HUES48 (cell line): Measurements from ENCODE around the gene INAFM1.

Source experiments
- H3K27ac ChIP-seq: one replicate; pipeline ENCODE4 v1.7.0; 2013; ENCODE audit warnings: low read depth, low read length, inconsistent platforms
- H3K27me3 ChIP-seq: 2 replicates; pipeline ENCODE4 v1.6.1; 2013; ENCODE audit warnings: mild to moderate bottlenecking, low read length; ENCODE audit not compliant: control insufficient read depth, insufficient read depth
- H3K36me3 ChIP-seq: 2 replicates; pipeline ENCODE4 v1.6.1; 2013; ENCODE audit warnings: low read length; ENCODE audit not compliant: control insufficient read depth, insufficient read depth
- H3K4me1 ChIP-seq: 2 replicates; pipeline ENCODE4 v1.6.1; 2013; ENCODE audit warnings: mild to moderate bottlenecking, low read length; ENCODE audit not compliant: control insufficient read depth, insufficient read depth
- H3K4me3 ChIP-seq: 2 replicates; pipeline ENCODE4 v1.5.1; 2013; ENCODE audit warnings: mild to moderate bottlenecking, low read depth, low read length
- H3K9ac ChIP-seq: 2 replicates; pipeline ENCODE4 v1.6.1; 2013; ENCODE audit warnings: mild to moderate bottlenecking, low read depth, low read length, moderate library complexity
- H3K9me3 ChIP-seq: 2 replicates; pipeline ENCODE4 v1.6.1; 2013; ENCODE audit warnings: low read length; ENCODE audit not compliant: control insufficient read depth, insufficient read depth

The INAFM1 gene

GRCh38 chr19:47274071-47274890 lies at the start of gene INAFM1:
INAFM1 (plus strand) TSS chr19:47274885; CDS start chr19:47274920, 35 bp downstream.
- Histone ChIP-seq H3K27ac (peak within 1 kb of the TSS; percentile 100), H3K4me1 (peaks cover 5% of the 10 kb centered on the region; the same call in 1 of the 2 replicates), H3K9me3 (no peaks in the 10 kb centered on the region)

DNA sequence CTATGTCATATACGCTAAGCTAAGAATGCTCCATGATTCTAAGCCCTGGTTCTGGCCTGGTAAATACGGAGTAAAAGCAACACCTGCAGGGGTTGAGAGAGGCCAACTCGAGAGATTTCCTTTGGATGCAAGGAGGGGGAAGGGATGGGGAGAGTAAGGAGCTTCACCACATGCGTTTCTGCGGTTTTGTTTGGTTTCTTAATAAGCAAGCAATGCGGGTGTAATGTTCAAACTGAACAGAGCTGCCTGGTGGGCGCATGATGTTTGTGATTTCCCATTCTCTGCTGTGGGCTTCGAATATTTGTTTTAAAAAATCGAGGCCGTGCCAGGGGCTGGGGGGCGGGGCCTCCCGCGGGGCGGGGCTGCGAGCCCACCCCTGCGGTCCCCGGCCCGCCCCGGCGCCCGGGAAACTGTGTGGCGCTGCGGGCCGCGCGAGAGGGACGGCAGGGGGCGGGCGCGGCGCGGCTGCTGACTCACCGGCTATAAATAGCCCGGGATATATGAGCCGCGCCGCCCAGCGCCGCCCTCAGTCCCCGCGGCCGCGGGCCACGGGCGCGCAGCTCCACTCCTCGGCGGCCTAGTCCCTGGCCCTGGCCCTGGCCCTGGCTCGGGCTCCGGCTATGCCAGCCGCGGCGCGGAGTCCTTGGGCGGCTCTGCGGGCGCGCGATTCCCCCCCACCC lies 48.8 kb upstream of the INAFM1 start:
- Histone ChIP-seq H3K4me1 (peaks cover 19% of the 10 kb centered on the region), H3K9me3 (no peaks in the 10 kb centered on the region), H3K36me3 (peaks cover 13% of the 10 kb centered on the region), H3K9ac (peak overlapping the region; percentile 83; the same call in 1 of the 2 replicates), H3K27ac (peak overlapping the region; percentile 96), H3K27me3 (peaks cover 10% of the 10 kb centered on the region; the same call in 1 of the 2 replicates), H3K4me3 (peak overlapping the region; percentile 91)

More at GRCh38 chr19:47274071-47274890, at the start of gene INAFM1:
- H3K9ac ChIP-seq = peak within 1 kb of the TSS; percentile 89
- H3K4me3 ChIP-seq = peak within 1 kb of the TSS; percentile 87
- H3K27me3 ChIP-seq = peaks cover 14% of the 10 kb centered on the region
- H3K36me3 ChIP-seq = peaks cover 20% of the 10 kb centered on the region

- H3K36me3 ChIP-seq = peaks cover 6% of the 10 kb centered on the region
- peak overlapping the region; percentile 83 for H3K9ac ChIP-seq
- peaks cover 24% of the 10 kb centered on the region for H3K4me1 ChIP-seq
Observed at GRCh38 chr19:47226426-47227351, 48.0 kb upstream of the INAFM1 start.

GRCh38 chr19:47227352-47228167 lies 47.1 kb upstream of the INAFM1 start:
- Histone ChIP-seq H3K9ac (peak overlapping the region; percentile 83), H3K4me1 (peaks cover 25% of the 10 kb centered on the region), H3K27ac (peak overlapping the region; percentile 96)

More at GRCh38 chr19:47226426-47227351, 48.0 kb upstream of the INAFM1 start:
- Histone ChIP-seq H3K27ac (peak overlapping the region; percentile 96), H3K9me3 (no peaks in the 10 kb centered on the region), H3K4me3 (peak overlapping the region; percentile 91), H3K27me3 (peaks cover 10% of the 10 kb centered on the region; the same call in 1 of the 2 replicates)

GRCh38 chr19:47228168-47228936 lies 46.3 kb upstream of the INAFM1 start:
- Histone ChIP-seq H3K27me3 (peaks cover 10% of the 10 kb centered on the region; the same call in 1 of the 2 replicates), H3K4me3 (peak overlapping the region; percentile 91), H3K27ac (peak overlapping the region; percentile 96), H3K9me3 (no peaks in the 10 kb centered on the region), H3K36me3 (no peaks in the 10 kb centered on the region; the same call in 1 of the 2 replicates), H3K4me1 (peaks cover 25% of the 10 kb centered on the region), H3K9ac (peak overlapping the region; percentile 68; the same call in 1 of the 2 replicates)

More at GRCh38 chr19:47227352-47228167, 47.1 kb upstream of the INAFM1 start:
- no peaks in the 10 kb centered on the region; the same call in 1 of the 2 replicates for H3K36me3 ChIP-seq
- H3K27me3 ChIP-seq = peaks cover 10% of the 10 kb centered on the region; the same call in 1 of the 2 replicates
- peak overlapping the region; percentile 91 for H3K4me3 ChIP-seq
- no peaks in the 10 kb centered on the region for H3K9me3 ChIP-seq

DNA sequence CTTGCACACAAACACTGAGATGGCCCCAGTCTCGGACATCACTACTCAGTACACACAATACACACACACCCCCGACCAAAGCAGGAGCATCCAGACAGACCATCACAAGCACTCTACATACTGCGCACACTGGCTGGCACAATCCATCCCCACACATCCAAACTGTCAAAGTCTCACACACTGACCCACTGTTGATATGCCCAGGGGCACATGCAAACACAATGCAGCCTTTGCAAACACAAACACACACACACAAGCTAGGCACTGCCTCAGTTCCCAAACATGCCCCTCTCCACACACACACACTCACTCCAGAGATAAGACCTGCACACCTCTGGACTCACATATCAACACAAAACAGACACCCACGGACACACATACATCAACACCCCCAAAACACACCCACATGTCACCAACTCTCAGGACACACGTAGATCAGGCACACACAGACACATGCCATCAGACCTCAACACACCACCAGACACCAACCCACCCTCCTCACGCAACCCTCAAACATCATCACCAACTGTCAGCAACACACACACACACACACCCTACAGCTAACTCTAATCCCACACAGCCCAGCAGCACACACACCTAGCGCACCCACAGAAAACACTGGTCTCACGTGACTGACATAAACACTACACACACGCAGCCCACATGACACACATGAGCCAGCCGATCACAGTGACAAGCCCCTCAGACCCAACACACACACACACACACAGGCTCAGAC lies 45.6 kb upstream of the INAFM1 start:
- Histone ChIP-seq H3K27ac (no peak overlapping the region), H3K9me3 (no peaks in the 10 kb centered on the region), H3K4me3 (peak overlapping the region; percentile 91), H3K9ac (no peak overlapping the region; the same call in 1 of the 2 replicates), H3K36me3 (no peaks in the 10 kb centered on the region), H3K27me3 (peaks cover 10% of the 10 kb centered on the region; the same call in 1 of the 2 replicates), H3K4me1 (peaks cover 25% of the 10 kb centered on the region)

DNA sequence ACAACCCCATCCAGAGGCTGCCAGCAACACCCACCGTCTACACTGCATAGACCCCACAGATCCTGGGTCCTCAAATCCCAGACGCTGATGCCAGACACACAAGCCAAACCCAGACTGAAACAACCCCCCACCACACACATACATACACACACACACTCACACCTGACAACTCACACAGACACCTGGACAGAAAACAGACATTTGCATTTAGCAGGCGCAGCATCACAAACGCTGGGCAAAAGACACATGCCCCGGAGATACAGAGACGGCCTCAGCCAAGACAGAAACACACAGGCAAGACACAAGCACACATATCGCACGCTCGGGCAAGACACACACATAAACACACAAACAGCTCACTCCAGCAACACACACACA lies 45.0 kb upstream of the INAFM1 start:
- Histone ChIP-seq H3K4me1 (peaks cover 25% of the 10 kb centered on the region), H3K4me3 (peak overlapping the region; percentile 91), H3K9ac (peak overlapping the region; percentile 59), H3K9me3 (no peaks in the 10 kb centered on the region), H3K36me3 (no peaks in the 10 kb centered on the region), H3K27ac (no peak overlapping the region), H3K27me3 (peaks cover 10% of the 10 kb centered on the region; the same call in 1 of the 2 replicates)

GRCh38 chr19:47230054-47230920 lies 44.4 kb upstream of the INAFM1 start:
- Histone ChIP-seq H3K9ac (peak overlapping the region; percentile 64), H3K36me3 (no peaks in the 10 kb centered on the region), H3K9me3 (no peaks in the 10 kb centered on the region), H3K27ac (peak overlapping the region; percentile 85), H3K4me3 (peak overlapping the region; percentile 91), H3K27me3 (peaks cover 10% of the 10 kb centered on the region; the same call in 1 of the 2 replicates), H3K4me1 (peaks cover 24% of the 10 kb centered on the region)
